Activated T-cell treated with anti-CD3 and anti-CD28 coated beads, Interleukin-2, amount 50 U/mL, for 48 hours (primary cell): ENCODE measurements around the gene NUMB.
"Not testable (repeated sequence)": the region's sequence is repeated elsewhere in the genome, so short reads cannot be mapped to it uniquely, and the experiment has no call there.

Experiments used
- DNase-seq, 2 experiments: peaks; one replicate each; pipeline ENCODE4 v3.0.0-alpha.2; 2020

Gene NUMB

DNA sequence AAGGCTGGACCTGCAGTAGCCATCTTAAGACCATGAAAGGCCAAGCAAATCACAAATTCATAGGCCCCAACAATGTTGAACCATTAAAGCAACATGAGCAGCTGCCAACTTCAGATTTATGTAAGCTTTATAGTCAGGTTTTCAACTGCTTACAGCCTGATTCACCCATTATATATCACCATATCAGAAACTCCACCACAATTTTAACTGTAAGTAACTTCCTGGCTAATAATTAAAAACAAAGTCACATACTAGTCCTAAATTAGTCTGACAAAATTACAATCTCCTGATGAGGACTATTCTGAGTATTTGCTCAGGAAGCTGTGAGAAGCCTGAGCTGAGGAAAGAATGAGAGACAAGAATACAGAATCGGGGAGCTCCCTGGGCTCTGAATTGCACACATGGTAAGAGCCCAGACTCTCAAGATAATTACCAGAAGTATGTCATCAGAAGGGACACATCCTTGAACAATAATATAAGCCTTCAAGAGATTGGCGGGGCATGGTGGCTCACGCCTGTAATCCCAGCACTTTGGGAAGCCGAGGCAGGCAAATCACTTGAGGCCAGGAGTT is 55.1 kb downstream of the NUMB start:
- no peak for DNase-seq

GRCh38 chr14:73402579-73402978 is 55.8 kb downstream of the NUMB start:
- no peak for DNase-seq

DNA sequence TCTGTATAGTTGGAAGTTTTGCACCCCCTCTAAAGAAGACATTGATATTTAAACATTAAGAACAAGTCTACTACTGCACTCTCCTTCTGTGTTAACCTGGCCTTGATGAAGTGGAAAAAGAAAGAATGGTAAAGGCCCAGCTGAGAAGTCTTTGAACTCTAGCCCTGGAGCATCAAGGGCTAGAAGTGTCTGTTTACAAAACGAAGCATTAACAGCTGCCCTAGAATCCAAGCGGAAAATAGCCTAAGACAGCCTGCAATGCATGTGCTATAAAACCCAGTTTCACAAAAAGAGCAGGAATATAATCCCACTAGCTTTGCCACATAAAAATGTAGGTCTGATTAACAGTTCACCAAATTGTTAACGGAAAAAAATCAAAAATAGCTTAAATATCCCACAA is 60.5 kb downstream of the NUMB start:
- no peak for DNase-seq

- DNase-seq: no peak
Measured at GRCh38 chr14:73394317-73394716, 64.0 kb downstream of the NUMB start.

- DNase-seq: no peak
Measured at GRCh38 chr14:73393375-73393774, 65.0 kb downstream of the NUMB start.

- no peak for DNase-seq
Measured at GRCh38 chr14:73392329-73393257, 65.8 kb downstream of the NUMB start.

DNA sequence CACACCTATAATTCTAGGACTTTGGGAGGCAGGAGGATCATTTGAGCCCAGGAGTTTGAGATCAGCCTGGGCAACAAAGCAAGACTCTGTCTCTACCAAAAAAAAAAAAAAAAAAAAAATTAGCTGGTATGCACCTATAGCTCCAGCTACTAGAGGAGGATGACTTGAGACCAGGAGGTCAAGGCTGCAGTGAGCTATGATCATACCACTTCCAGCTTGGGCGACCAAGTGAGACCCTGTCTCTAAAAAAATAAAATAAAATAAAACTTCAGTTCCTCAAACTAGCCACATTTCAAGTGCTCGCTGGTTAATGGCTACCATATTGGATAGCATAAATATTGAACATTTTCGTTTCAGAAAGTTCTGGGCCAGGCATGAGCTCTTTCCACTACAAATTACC is 70.5 kb downstream of the NUMB start:
- DNase-seq: not testable (repeated sequence)

- DNase-seq: no peak
Measured at GRCh38 chr14:73386342-73386741, 72.0 kb downstream of the NUMB start.

- DNase-seq: not testable (repeated sequence)
Measured at GRCh38 chr14:73385021-73385420, 73.3 kb downstream of the NUMB start.

- no peak for DNase-seq
Measured at GRCh38 chr14:73383356-73383755, 75.0 kb downstream of the NUMB start.

DNA sequence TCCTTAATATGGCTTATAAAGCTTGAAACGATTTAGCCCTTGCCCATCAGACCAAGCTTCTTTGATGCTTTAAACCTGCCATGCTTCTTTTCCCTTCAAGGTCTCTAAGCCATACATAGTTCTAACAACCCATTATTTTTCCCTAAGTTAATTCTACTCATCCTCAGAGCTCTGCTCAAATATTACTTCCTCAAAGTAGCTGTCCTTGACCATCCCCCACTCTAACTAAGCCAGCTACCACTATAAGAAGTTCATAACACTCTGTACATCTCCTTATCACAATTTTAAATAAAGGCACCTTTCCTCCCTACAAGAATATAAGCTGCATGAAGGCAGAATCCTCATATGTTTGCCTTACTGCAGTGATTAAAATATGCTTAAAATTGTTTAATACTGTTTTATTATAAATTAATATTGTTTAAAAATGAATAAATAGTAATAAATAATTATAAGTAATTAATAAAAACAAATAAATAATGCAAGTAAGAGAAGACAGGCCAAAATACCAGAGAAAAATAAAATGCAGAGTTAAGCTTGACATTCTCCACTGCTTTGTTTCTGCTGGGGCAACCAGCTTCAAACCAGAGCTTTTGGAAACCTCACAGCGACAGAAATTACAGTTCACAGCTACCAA is 76.8 kb downstream of the NUMB start:
- DNase-seq: no peak

- no peak for DNase-seq
Measured at GRCh38 chr14:73376585-73376984, 81.8 kb downstream of the NUMB start.

DNA sequence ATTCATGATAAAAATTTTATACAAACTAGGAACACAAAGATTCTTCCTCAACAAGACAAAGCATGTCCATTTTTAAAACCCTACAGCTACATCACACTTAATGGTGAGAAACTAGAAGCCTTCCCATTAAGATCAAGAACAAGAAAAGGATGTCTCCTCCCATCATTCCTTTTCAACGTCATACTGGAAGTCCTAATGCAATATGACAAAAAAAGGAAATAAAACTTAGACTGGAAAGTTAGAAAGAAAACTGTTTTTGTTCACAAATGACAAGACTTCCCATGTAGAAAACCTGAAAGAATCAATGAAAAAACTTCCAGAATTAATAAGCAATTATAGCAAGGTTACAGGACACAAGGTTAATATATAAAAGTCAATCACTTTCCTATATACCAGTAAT is 82.5 kb downstream of the NUMB start:
- DNase-seq: no peak

GRCh38 chr14:73374218-73374617 is 84.1 kb downstream of the NUMB start:
- no peak for DNase-seq

GRCh38 chr14:73372529-73372928 is 85.8 kb downstream of the NUMB start:
- no peak for DNase-seq

GRCh38 chr14:73370561-73370960 is 87.8 kb downstream of the NUMB start:
- no peak for DNase-seq

DNA sequence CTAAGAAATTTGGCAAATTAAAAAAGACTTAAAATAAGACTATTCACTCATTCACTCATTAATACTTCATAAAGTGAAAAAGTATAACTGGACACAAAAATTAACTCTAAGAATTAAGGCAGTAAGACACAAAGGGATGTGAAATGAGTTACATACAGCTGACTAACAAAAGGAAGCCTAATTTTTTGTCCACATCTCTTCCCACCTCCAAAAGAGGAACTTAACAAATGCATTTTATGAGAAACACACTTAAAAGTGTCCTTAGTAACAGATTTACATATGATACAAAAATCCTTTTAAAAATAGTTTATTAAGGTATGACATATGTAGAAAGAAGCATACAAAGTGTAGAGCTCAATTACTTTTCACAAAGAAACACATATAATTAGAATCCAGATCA is 88.9 kb downstream of the NUMB start:
- DNase-seq: no peak

DNA sequence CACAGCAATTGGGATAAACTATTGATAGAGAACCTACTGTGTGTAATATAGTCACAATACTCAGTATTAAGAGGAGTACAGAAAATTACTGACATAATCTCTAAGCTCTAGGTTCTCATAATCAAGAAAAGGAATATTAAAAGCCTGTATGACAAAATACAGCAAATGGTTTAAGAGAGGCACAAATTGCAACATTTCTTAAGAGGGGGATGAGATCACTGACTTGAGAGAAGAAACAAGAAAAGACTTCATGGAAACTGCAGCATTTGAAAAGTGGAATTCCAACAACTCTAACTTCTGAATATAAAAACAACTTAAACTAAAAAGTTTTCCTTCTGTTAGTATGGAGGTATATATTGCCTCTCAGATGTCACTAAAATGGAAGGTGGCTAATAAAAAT is 89.7 kb downstream of the NUMB start:
- no peak for DNase-seq

DNA sequence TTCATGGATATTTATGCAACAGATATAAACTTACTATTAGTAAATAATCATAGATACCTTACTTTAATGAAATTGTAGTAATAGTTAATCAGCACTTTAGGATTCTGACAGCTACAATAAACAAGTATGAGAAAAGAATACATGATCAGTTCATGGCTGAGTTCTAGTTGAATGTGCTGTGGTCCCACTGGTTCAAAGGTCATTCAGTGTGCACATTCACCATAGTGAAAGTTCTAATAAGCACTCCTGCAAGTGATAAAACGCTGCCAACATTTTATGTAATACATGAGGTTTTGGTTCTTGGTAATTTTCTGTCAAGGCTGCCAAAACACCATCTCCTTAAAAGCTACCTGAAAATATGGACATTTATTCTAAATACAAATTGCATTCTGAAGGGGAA is 92.6 kb downstream of the NUMB start:
- DNase-seq: no peak

GRCh38 chr14:73364559-73364958 is 93.8 kb downstream of the NUMB start:
- DNase-seq: no peak

DNA sequence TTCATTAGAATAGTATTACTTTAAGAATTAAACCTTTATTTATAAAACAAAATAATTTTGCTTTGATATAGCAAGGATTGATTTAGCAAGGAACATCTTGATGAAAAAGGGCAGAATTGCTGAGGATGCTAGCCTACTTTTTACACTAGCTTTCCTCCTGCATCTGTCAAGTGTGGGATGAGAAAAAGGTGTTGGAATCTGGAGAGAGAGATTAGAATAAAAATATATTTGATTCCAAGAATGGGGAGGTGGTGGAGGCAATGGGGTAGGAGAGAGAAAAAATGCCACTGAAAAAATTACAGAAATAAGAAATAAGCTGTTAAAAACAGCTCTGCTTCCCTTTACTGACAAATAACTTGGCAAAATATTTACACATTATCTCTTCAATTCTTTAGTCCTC is 98.9 kb downstream of the NUMB start:
- no peak for DNase-seq

DNA sequence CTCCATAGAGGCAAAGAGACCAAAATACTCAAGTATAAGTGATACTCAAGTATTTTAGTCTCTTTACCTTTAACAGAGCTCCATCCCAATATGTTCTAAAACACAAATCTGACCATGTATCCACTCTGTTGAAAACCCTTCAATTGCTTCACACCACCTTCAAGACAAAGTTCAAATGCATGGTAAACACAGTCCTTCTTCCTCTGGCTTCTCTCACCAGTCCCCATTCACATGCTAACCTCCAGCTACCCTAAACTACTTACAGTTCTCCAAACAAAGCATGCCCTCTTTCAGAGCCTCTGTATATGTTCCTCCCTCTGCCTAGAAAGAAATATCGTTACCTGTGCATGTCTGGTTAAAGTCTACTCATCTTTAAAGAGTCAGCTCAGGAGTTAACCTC is 100.2 kb downstream of the NUMB start:
- no peak for DNase-seq

- DNase-seq: not testable (repeated sequence)
Measured at GRCh38 chr14:73349091-73349490, 109.3 kb downstream of the NUMB start.

DNA sequence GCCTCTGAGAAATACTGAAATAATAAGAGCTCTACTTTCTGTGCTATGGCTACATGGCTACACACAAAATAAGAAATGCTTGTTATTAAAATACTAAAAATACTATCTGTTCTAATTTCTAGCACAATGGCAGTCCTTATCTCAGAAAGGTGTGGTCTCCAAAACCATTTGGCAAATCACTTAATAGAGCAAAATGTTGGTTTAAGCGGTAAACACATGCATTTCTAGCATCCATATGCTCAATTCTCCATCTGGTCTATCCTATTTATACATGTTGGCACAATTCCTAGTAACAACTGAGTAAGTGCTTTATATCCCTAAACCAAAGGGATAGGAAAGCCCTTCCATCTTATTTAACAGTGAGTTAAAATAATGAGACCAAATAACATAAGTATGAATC is 114.0 kb downstream of the NUMB start:
- no peak for DNase-seq
